Stimulated activated naive CD4-positive, alpha-beta T cell treated with Interleukin-2 at 50 U/mL for 16 hours (primary cell): Measurements from ENCODE around the gene ZNF334.
A peak's percentile ranks its signal among the peaks of the same experiment; 100 is the strongest.

Experiments
- DNase-seq: peaks from one replicate; lab custom pipeline; 2025; lab: John Stamatoyannopoulos, UW

Gene ZNF334

GRCh38 chr20:46512943-46513844, at the start of gene ZNF334:
Gene ZNF334, minus strand, starts transcription at chr20:46513559. Its CDS starts 1,457 bp downstream, at chr20:46512102.
- peak; percentile 20 for DNase-seq

GRCh38 chr20:46562373-46563169, 49.2 kb upstream of the ZNF334 start:
- DNase-seq = peak; percentile 30

GRCh38 chr20:46562009-46562372, 48.6 kb upstream of the ZNF334 start:
- DNase-seq = no peak

GRCh38 chr20:46559685-46560440, 46.5 kb upstream of the ZNF334 start:
- DNase-seq = no peak

- no peak for DNase-seq
These were observed 45.6 kb upstream of the ZNF334 start for GRCh38 chr20:46559001-46559400.

- peak; percentile 59 for DNase-seq
These were observed 45.2 kb upstream of the ZNF334 start for GRCh38 chr20:46558511-46558959.

- no peak for DNase-seq
These were observed 44.0 kb upstream of the ZNF334 start for GRCh38 chr20:46557231-46557956.

GRCh38 chr20:46555370-46555956, 42.1 kb upstream of the ZNF334 start:
- no peak for DNase-seq

GRCh38 chr20:46554828-46555227, 41.5 kb upstream of the ZNF334 start:
- DNase-seq = no peak

GRCh38 chr20:46553926-46554325, 40.6 kb upstream of the ZNF334 start:
- no peak for DNase-seq

GRCh38 chr20:46552460-46553420, 39.4 kb upstream of the ZNF334 start:
- DNase-seq = peak; percentile 23

GRCh38 chr20:46551522-46552381, 38.4 kb upstream of the ZNF334 start:
- DNase-seq = no peak

GRCh38 chr20:46550461-46550860, 37.1 kb upstream of the ZNF334 start, which contains the start of gene OCSTAMP:
Gene OCSTAMP, minus strand, starts transcription at chr20:46550654. Its CDS starts 94 bp downstream, at chr20:46550560.
- DNase-seq = no peak

- DNase-seq = no peak
These were observed 36.0 kb upstream of the ZNF334 start for GRCh38 chr20:46549188-46549972.

- DNase-seq = no peak
These were observed 35.3 kb upstream of the ZNF334 start for GRCh38 chr20:46548688-46549087.

GRCh38 chr20:46547995-46548394, 34.6 kb upstream of the ZNF334 start:
- no peak for DNase-seq

GRCh38 chr20:46546936-46547335, 33.6 kb upstream of the ZNF334 start:
- DNase-seq = no peak

GRCh38 chr20:46546298-46546697, 32.9 kb upstream of the ZNF334 start:
- no peak for DNase-seq
